ENCODE measurements around the gene GRIN2C.

The GRIN2C gene

DNA sequence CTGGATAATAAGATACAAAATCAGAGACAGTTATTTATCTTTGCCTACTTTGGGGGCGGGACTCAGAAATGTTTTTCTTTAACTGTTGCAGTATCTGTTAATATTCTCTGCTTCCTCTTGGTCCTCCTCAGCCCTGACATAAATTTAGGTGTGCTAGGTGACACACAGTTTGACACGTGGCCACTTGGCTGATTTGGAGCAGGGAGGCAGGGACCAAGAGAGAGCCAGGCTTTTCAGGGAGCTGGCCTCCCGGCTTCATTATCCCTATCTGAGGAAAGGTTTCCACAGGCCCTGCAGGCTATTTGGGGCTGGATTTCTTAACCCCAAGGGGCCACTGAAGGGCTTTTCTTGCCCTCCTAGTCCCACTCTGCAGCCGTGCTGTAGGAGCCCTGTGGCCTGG, 63.5 kb downstream of the GRIN2C start:
- no peak for DNase-seq

DNA sequence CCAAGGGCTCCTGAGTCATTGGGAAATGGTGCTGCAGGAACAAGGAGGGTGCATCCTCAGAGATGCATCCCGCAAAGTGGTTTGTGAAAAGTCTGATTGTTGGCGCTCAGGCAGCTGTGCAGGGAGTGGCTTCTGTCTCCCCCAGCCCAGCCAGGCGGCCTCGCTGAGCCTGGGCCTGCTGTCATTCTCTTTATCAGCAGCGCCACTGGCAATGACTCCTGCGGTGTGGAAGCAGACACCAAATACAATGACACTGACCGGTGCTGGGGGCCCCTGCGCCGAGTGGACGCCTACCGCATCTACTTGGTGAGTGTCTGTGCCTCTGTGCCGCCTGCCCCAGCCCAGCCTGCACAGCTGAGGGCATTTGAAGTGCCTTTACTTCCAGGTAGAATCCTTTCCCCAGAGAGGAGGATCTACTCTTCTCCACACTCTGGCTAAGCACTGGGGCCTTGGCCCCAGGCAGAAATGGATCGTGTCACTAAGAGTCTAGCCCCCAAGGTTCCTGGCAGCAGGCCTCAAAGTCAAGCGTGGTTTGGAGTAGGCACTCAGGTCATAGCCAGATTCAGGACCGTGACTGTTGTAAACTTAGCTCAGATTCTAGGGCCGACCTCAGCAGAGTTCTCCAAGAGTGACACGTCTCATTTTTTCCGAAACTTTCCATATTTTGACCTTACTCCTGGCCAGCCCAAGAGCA, 64.2 kb downstream of the GRIN2C start:
- no peak for DNase-seq

DNA sequence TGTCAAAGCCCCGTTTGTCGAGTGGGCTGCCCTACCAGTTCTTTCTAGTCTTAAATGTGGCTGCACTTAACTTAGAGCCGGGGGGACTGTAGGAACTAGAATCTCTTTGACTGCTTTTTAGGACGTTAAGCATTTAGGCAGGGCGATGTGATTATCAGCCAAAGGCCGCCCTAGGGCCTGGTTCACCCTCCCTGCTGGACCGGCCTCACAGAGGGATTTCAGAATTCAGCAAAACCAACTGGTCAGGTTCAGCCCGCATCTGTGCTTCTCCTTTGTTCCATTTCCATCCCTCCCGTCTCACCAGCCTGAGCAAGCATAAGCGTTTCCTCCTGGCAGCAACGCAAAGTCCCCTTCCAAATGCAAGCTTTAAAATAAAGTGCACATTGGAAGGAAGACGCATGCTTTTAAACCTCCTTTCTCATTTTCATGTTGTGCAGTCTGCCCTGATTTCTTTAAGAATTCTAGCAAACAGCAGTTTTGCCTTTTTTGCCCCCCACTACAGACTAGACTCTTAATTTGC, 67.0 kb downstream of the GRIN2C start:
- DNase-seq, result no peak

Measured in inflammatory macrophage treated with lipopolysaccharide for 1 hour (primary cell).